ENCODE results near the gene BACE2.

BACE2 gene

GRCh38 chr21:41153443-41153842 lies 14.5 kb upstream of the BACE2 start:
- Histone ChIP-seq H3K4me2 (ENCODE audit: insufficient read depth, low read length) (no peak overlapping the region), H3K4me3 (ENCODE audit: low read depth in 1 of 2, low read length in 2 of 2) (no peak overlapping the region), H3K9me3 (ENCODE audit: insufficient read depth, low read length, severe bottlenecking) (peaks cover 3% of the 10 kb centered on the region), H3K4me1 (ENCODE audit: insufficient read depth, low read length) (no peaks in the 10 kb centered on the region), H3K9ac (ENCODE audit: low read depth, low read length) (no peak overlapping the region), H3K36me3 (ENCODE audit: insufficient read depth, low read length) (no peaks in the 10 kb centered on the region), H3K27me3 (ENCODE audit: insufficient read depth, low read length, poor library complexity) (no peaks in the 10 kb centered on the region), H3K79me2 (ENCODE audit: insufficient read depth, low read length) (no peaks in the 10 kb centered on the region), H4K20me1 (ENCODE audit: insufficient read depth, low read length) (no peaks in the 10 kb centered on the region), H3K27ac (ENCODE audit: low read length) (no peak overlapping the region), H2AFZ (ENCODE audit: low read depth, low read length) (no peak overlapping the region)
- no peak for TF ChIP-seq EZH2 (IDR thresholded peaks at IDR 0.05; ENCODE audit: borderline replicate concordance, low read depth, low read length, severe bottlenecking)
- TF ChIP-seq, protein P1, sequence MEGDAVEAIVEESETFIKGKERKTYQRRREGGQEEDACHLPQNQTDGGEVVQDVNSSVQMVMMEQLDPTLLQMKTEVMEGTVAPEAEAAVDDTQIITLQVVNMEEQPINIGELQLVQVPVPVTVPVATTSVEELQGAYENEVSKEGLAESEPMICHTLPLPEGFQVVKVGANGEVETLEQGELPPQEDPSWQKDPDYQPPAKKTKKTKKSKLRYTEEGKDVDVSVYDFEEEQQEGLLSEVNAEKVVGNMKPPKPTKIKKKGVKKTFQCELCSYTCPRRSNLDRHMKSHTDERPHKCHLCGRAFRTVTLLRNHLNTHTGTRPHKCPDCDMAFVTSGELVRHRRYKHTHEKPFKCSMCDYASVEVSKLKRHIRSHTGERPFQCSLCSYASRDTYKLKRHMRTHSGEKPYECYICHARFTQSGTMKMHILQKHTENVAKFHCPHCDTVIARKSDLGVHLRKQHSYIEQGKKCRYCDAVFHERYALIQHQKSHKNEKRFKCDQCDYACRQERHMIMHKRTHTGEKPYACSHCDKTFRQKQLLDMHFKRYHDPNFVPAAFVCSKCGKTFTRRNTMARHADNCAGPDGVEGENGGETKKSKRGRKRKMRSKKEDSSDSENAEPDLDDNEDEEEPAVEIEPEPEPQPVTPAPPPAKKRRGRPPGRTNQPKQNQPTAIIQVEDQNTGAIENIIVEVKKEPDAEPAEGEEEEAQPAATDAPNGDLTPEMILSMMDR (IDR thresholded peaks at IDR 0.05; ENCODE audit: borderline replicate concordance, extremely low read depth, low read length, poor library complexity, severe bottlenecking), result no peak
- no peak for ATAC-seq (ENCODE audit: insufficient read depth, low read depth)
- no peak for DNase-seq

DNA sequence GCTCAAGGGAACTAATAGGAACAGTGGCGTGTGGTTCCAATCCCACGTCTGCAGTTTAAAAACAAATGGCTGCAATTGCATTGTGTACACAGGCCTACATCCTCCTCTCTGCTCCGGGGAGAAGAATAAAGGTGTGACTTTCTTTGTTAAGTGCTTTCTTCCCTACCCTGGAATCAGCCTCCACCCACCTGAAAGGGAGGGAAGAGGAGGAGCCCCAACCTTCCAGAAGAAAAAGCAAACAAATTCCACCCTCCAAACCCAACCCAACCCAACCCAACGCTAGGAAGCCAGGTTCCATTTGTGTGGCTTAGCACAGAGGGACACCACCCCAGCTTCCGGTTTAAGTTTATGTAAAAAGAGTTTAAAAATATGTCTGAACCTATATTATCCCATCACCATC lies 11.8 kb upstream of the BACE2 start:
- ATAC-seq (ENCODE audit: insufficient read depth, low read depth) (no peak), DNase-seq (no peak)
- Histone ChIP-seq H3K36me3 (ENCODE audit: insufficient read depth, low read length) (no peaks in the 10 kb centered on the region), H3K4me1 (ENCODE audit: insufficient read depth, low read length) (no peaks in the 10 kb centered on the region), H3K79me2 (ENCODE audit: insufficient read depth, low read length) (no peaks in the 10 kb centered on the region), H3K27ac (ENCODE audit: low read length) (no peak overlapping the region), H3K9me3 (ENCODE audit: insufficient read depth, low read length, severe bottlenecking) (peaks cover 3% of the 10 kb centered on the region), H2AFZ (ENCODE audit: low read depth, low read length) (no peak overlapping the region), H3K4me3 (ENCODE audit: low read depth in 1 of 2, low read length in 2 of 2) (no peak overlapping the region), H3K27me3 (ENCODE audit: insufficient read depth, low read length, poor library complexity) (no peaks in the 10 kb centered on the region), H4K20me1 (ENCODE audit: insufficient read depth, low read length) (no peaks in the 10 kb centered on the region), H3K9ac (ENCODE audit: low read depth, low read length) (no peak overlapping the region), H3K4me2 (ENCODE audit: insufficient read depth, low read length) (no peak overlapping the region)
- no peak for TF ChIP-seq EZH2 (IDR thresholded peaks at IDR 0.05; ENCODE audit: borderline replicate concordance, low read depth, low read length, severe bottlenecking)
- TF ChIP-seq, protein P1 (IDR thresholded peaks at IDR 0.05; ENCODE audit: borderline replicate concordance, extremely low read depth, low read length, poor library complexity, severe bottlenecking), result no peak

GRCh38 chr21:41158026-41158425 lies 9.9 kb upstream of the BACE2 start:
- TF ChIP-seq EZH2 (IDR thresholded peaks at IDR 0.05; ENCODE audit: borderline replicate concordance, low read depth, low read length, severe bottlenecking), result no peak
- TF ChIP-seq, protein P1 (IDR thresholded peaks at IDR 0.05; ENCODE audit: borderline replicate concordance, extremely low read depth, low read length, poor library complexity, severe bottlenecking), result no peak
- Histone ChIP-seq H3K4me2 (ENCODE audit: insufficient read depth, low read length) (no peak overlapping the region), H3K27ac (ENCODE audit: low read length) (no peak overlapping the region), H3K9ac (ENCODE audit: low read depth, low read length) (no peak overlapping the region), H3K27me3 (ENCODE audit: insufficient read depth, low read length, poor library complexity) (peaks cover 5% of the 10 kb centered on the region), H3K79me2 (ENCODE audit: insufficient read depth, low read length) (no peaks in the 10 kb centered on the region), H2AFZ (ENCODE audit: low read depth, low read length) (no peak overlapping the region), H3K36me3 (ENCODE audit: insufficient read depth, low read length) (no peaks in the 10 kb centered on the region), H4K20me1 (ENCODE audit: insufficient read depth, low read length) (no peaks in the 10 kb centered on the region), H3K4me3 (ENCODE audit: low read depth in 1 of 2, low read length in 2 of 2) (no peak overlapping the region), H3K4me1 (ENCODE audit: insufficient read depth, low read length) (no peaks in the 10 kb centered on the region), H3K9me3 (ENCODE audit: insufficient read depth, low read length, severe bottlenecking) (peaks cover 3% of the 10 kb centered on the region)
- ATAC-seq (ENCODE audit: insufficient read depth, low read depth), result no peak
- DNase-seq, result no peak

DNA sequence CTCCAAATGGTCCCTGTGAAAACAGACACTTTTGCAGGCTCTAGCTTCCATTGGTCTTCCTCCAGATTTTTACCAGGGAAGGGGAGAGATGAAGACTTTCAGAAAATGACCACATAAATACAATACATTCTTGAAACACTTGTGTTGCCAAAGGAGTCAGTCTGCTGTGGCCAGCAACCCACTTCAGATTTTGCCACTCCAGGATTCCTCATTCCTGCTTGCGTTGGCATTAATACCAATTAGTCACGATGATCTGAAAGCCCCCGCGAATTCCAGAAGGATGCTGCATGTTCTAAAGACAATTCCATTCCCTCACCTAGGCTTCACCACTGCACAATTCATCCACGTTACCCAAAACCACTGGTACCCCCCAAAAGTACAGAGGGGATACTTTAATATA lies 7.9 kb upstream of the BACE2 start:
- H3K27me3 ChIP-seq (ENCODE audit: insufficient read depth, low read length, poor library complexity), result peaks cover 7% of the 10 kb centered on the region
- H3K4me3 ChIP-seq (ENCODE audit: low read depth in 1 of 2, low read length in 2 of 2), result no peak overlapping the region
- no peaks in the 10 kb centered on the region for H3K4me1 ChIP-seq (ENCODE audit: insufficient read depth, low read length)
- no peaks in the 10 kb centered on the region for H3K79me2 ChIP-seq (ENCODE audit: insufficient read depth, low read length)
- no peaks in the 10 kb centered on the region for H3K36me3 ChIP-seq (ENCODE audit: insufficient read depth, low read length)
- DNase-seq (no peak), ATAC-seq (ENCODE audit: insufficient read depth, low read depth) (no peak)
- no peak overlapping the region for H3K27ac ChIP-seq (ENCODE audit: low read length)
- TF ChIP-seq EZH2 (IDR thresholded peaks at IDR 0.05; ENCODE audit: borderline replicate concordance, low read depth, low read length, severe bottlenecking), result no peak
- TF ChIP-seq, protein P1 (IDR thresholded peaks at IDR 0.05; ENCODE audit: borderline replicate concordance, extremely low read depth, low read length, poor library complexity, severe bottlenecking), result no peak
- H2AFZ ChIP-seq (ENCODE audit: low read depth, low read length), result no peak overlapping the region
- no peak overlapping the region for H3K4me2 ChIP-seq (ENCODE audit: insufficient read depth, low read length)
- peaks cover 3% of the 10 kb centered on the region for H3K9me3 ChIP-seq (ENCODE audit: insufficient read depth, low read length, severe bottlenecking)
- no peaks in the 10 kb centered on the region for H4K20me1 ChIP-seq (ENCODE audit: insufficient read depth, low read length)
- H3K9ac ChIP-seq (ENCODE audit: low read depth, low read length), result no peak overlapping the region
